ENCODE measurements around the gene F11R. TPM values are rescaled to one million over a fixed set of nuclear protein-coding genes. Genes with fewer than 3 reads are reported as not detected.

Gene F11R
- total RNA-seq, result 10 to 100 TPM; 27.8 to 34.6 (median 30.2) TPM
- total RNA-seq (2013), result 29.6 TPM

- H3K27me3 Mint-ChIP-seq (ENCODE audit: low read depth in 2 of 2), result no peaks in the 10 kb centered on the region
- H3K4me1 ChIP-seq (ENCODE audit: control insufficient read depth, insufficient read depth, low read length), result peaks cover 23% of the 10 kb centered on the region
- H3K4me1 Mint-ChIP-seq, result peaks cover 28 to 39% of the 10 kb centered on the region in 2 donors
- ATAC-seq (peak; percentile 46 to 61 (median 48)), DNase-seq (no peak)
- peak within 1 kb of the TSS; percentile 74 for H3K27ac ChIP-seq (ENCODE audit: low read length)
- H3K36me3 Mint-ChIP-seq, result no peaks in the 10 kb centered on the region
- H3K9me3 ChIP-seq (ENCODE audit: control insufficient read depth, insufficient read depth, low read length), result no peaks in the 10 kb centered on the region
- peak within 1 kb of the TSS; percentile 87 for H3K4me3 ChIP-seq (ENCODE audit: low read length)
- 1% methylated on average over 35 of the region's 36 CpGs for WGBS (ENCODE audit: insufficient coverage)
- H3K9me3 Mint-ChIP-seq, result no peaks in the 10 kb centered on the region
- TF ChIP-seq CTCF (IDR thresholded peaks at IDR 0.05), result no peak
- peak within 1 kb of the TSS; percentile 89 to 90 for H3K27ac Mint-ChIP-seq
- intact Hi-C loops (cut with micrococcal nuclease), result loop anchor here (1.0 to 2.0 kb wide), 2 partner anchors 24 to 50 kb away; partner anchors contain the start of gene USF1
- H3K4me3 Mint-ChIP-seq, result peak within 1 kb of the TSS; percentile 95
- no peaks in the 10 kb centered on the region for H3K36me3 ChIP-seq (ENCODE audit: control insufficient read depth, insufficient read depth, low read length)
- H3K27me3 ChIP-seq (ENCODE audit: control insufficient read depth, insufficient read depth, low read length), result no peaks in the 10 kb centered on the region
Observed at GRCh38 chr1:161020509-161021164, at the start of gene F11R. TSS of gene F11R (minus strand) at chr1:161021152. CDS start at chr1:161021073, 79 bp downstream.

- peak; percentile 68 to 88 (median 79) for ATAC-seq
- Mint-ChIP-seq H3K27me3 (ENCODE audit: low read depth in 2 of 2) (no peaks in the 10 kb centered on the region), H3K27ac (peak within 1 kb of the TSS; percentile 89), H3K9me3 (no peaks in the 10 kb centered on the region), H3K4me1 (peaks cover 51 to 86% of the 10 kb centered on the region in 2 donors), H3K36me3 (no peaks in the 10 kb centered on the region), H3K4me3 (peak within 1 kb of the TSS; percentile 88)
- no peaks in the 10 kb centered on the region for H3K27me3 ChIP-seq (ENCODE audit: control insufficient read depth, insufficient read depth, low read length)
- DNase-seq, result peak; percentile 76 to 91
- 7% methylated on average over 9 of the region's 9 CpGs for WGBS (ENCODE audit: insufficient coverage)
- intact Hi-C loops (cut with micrococcal nuclease), result loop anchor here (1.0 to 10.0 kb wide), 3 partner anchors 28 to 1245 kb away; partner anchors contain the start of gene SLAMF8
- H3K27ac ChIP-seq (ENCODE audit: low read length), result peak within 1 kb of the TSS; percentile 95
- TF ChIP-seq CTCF (IDR thresholded peaks at IDR 0.05), result no peak
- H3K9me3 ChIP-seq (ENCODE audit: control insufficient read depth, insufficient read depth, low read length), result no peaks in the 10 kb centered on the region
- peak within 1 kb of the TSS; percentile 91 for H3K4me3 ChIP-seq (ENCODE audit: low read length)
- H3K4me1 ChIP-seq (ENCODE audit: control insufficient read depth, insufficient read depth, low read length), result peaks cover 60% of the 10 kb centered on the region
- H3K36me3 ChIP-seq (ENCODE audit: control insufficient read depth, insufficient read depth, low read length), result peaks cover 11% of the 10 kb centered on the region
Observed at GRCh38 chr1:161069731-161070270, 48.8 kb upstream of the F11R start, which contains the start of gene ARHGAP30. TSS of gene ARHGAP30 (minus strand) at chr1:161069891. CDS start at chr1:161069624, 267 bp downstream.

GRCh38 chr1:161069241-161069640 lies 48.3 kb upstream of the F11R start:
- ATAC-seq (no peak), DNase-seq (peak in 1 of 2 donors; percentile 40)
- no peaks in the 10 kb centered on the region for H3K9me3 ChIP-seq (ENCODE audit: control insufficient read depth, insufficient read depth, low read length)
- Mint-ChIP-seq H3K27ac (peak overlapping the region; percentile 89), H3K9me3 (no peaks in the 10 kb centered on the region), H3K36me3 (no peaks in the 10 kb centered on the region), H3K4me1 (peaks cover 55 to 88% of the 10 kb centered on the region in 2 donors), H3K27me3 (ENCODE audit: low read depth in 2 of 2) (no peaks in the 10 kb centered on the region), H3K4me3 (peak overlapping the region; percentile 88)
- WGBS (ENCODE audit: insufficient coverage), result 0% methylated on average over 9 of the region's 9 CpGs
- H3K4me1 ChIP-seq (ENCODE audit: control insufficient read depth, insufficient read depth, low read length), result peaks cover 65% of the 10 kb centered on the region
- H3K27me3 ChIP-seq (ENCODE audit: control insufficient read depth, insufficient read depth, low read length), result no peaks in the 10 kb centered on the region
- TF ChIP-seq CTCF (IDR thresholded peaks at IDR 0.05), result no peak
- intact Hi-C loops (cut with micrococcal nuclease), result loop anchor here (1.0 kb wide), 1 partner anchor 28 kb away; no protein-coding TSS in a partner anchor
- peak overlapping the region; percentile 91 for H3K4me3 ChIP-seq (ENCODE audit: low read length)
- H3K36me3 ChIP-seq (ENCODE audit: control insufficient read depth, insufficient read depth, low read length), result peaks cover 11% of the 10 kb centered on the region
- H3K27ac ChIP-seq (ENCODE audit: low read length), result peak overlapping the region; percentile 95

All from natural killer cell (primary cell).